Glutamatergic neuron (in vitro differentiated cells): Measurements from ENCODE around the gene KANSL1L. TPM values are rescaled to one million over a fixed set of nuclear protein-coding genes. Genes with fewer than 3 reads are reported as not detected.

ENCODE experiments used
- DNase-seq: peaks from one replicate; pipeline ENCODE4 v3.0.0; 2022
- H3K27ac Mint-ChIP-seq: one replicate; pipeline ENCODE4 v1.8.0; 2020; ENCODE audit warnings: mild to moderate bottlenecking, mixed read lengths, inconsistent platforms; ENCODE audit not compliant: unreplicated experiment
- H3K27me3 Mint-ChIP-seq: one replicate; pipeline ENCODE4 v1.8.0; 2020; ENCODE audit warnings: mild to moderate bottlenecking, moderate library complexity, mixed read lengths, inconsistent platforms; ENCODE audit not compliant: unreplicated experiment
- H3K36me3 Mint-ChIP-seq: one replicate; pipeline ENCODE4 v1.8.0; 2020; ENCODE audit warnings: mild to moderate bottlenecking, mixed read lengths, inconsistent platforms; ENCODE audit not compliant: unreplicated experiment
- H3K4me1 Mint-ChIP-seq: one replicate; pipeline ENCODE4 v1.8.0; 2020; ENCODE audit warnings: mild to moderate bottlenecking, low read depth, mixed read lengths, inconsistent platforms; ENCODE audit not compliant: unreplicated experiment
- H3K4me3 Mint-ChIP-seq: one replicate; pipeline ENCODE4 v1.8.0; 2020; ENCODE audit warnings: mild to moderate bottlenecking, mixed read lengths, inconsistent platforms; ENCODE audit not compliant: unreplicated experiment
- H3K9me3 Mint-ChIP-seq: one replicate; pipeline ENCODE4 v1.8.0; 2020; ENCODE audit warnings: mild to moderate bottlenecking, moderate library complexity, mixed read lengths, inconsistent platforms; ENCODE audit not compliant: unreplicated experiment
- CTCF ChIP-seq: fragments of 200-600 bp; sonication (generic); IDR thresholded peaks from one replicate; pipeline ENCODE4 v1.5.0; 2021; ENCODE audit not compliant: partially characterized antibody, unreplicated experiment
- total RNA-seq: library from RNA; stranded (reverse); fragmentation: NEBNext Ultra II Directional; extraction: Animal tissue kit (Norgen Biotek cat#: 25700); gene quantifications from one replicate; pipeline ENCODE4 v1.2.1, GENCODE V29; 2021; ENCODE audit not compliant: unreplicated experiment

Gene KANSL1L
- total RNA-seq, 1 donor from 2014 or later = 26.4 TPM

GRCh38 chr2:210022824-210023223, 148.4 kb downstream of the KANSL1L start:
- Mint-ChIP-seq H3K4me1 (no peaks in the 10 kb centered on the region), H3K36me3 (no peaks in the 10 kb centered on the region), H3K27ac (no peak overlapping the region), H3K4me3 (no peak overlapping the region), H3K27me3 (no peaks in the 10 kb centered on the region), H3K9me3 (no peaks in the 10 kb centered on the region)
- no peak for TF ChIP-seq CTCF
- DNase-seq = no peak

GRCh38 chr2:210020138-210020537, 151.1 kb downstream of the KANSL1L start:
- Mint-ChIP-seq H3K4me3 (no peak overlapping the region), H3K4me1 (no peaks in the 10 kb centered on the region), H3K27ac (no peak overlapping the region), H3K36me3 (no peaks in the 10 kb centered on the region), H3K27me3 (no peaks in the 10 kb centered on the region), H3K9me3 (no peaks in the 10 kb centered on the region)
- no peak for TF ChIP-seq CTCF
- DNase-seq = no peak

- no peak overlapping the region for H3K4me3 Mint-ChIP-seq
Measured at GRCh38 chr2:210009896-210010295, 161.3 kb downstream of the KANSL1L start.

GRCh38 chr2:210009126-210009525, 162.1 kb downstream of the KANSL1L start:
- peaks cover 2% of the 10 kb centered on the region for H3K27me3 Mint-ChIP-seq
- H3K36me3 Mint-ChIP-seq = no peaks in the 10 kb centered on the region
- no peak for TF ChIP-seq CTCF
- no peaks in the 10 kb centered on the region for H3K4me1 Mint-ChIP-seq
- no peak for DNase-seq
- H3K9me3 Mint-ChIP-seq = no peaks in the 10 kb centered on the region
- H3K4me3 Mint-ChIP-seq = no peak overlapping the region
- H3K27ac Mint-ChIP-seq = no peak overlapping the region

More at GRCh38 chr2:210009896-210010295, 161.3 kb downstream of the KANSL1L start:
- H3K9me3 Mint-ChIP-seq = no peaks in the 10 kb centered on the region
- no peak overlapping the region for H3K27ac Mint-ChIP-seq
- TF ChIP-seq CTCF = no peak
- peaks cover 2% of the 10 kb centered on the region for H3K27me3 Mint-ChIP-seq
- no peaks in the 10 kb centered on the region for H3K4me1 Mint-ChIP-seq
- DNase-seq = no peak
- H3K36me3 Mint-ChIP-seq = no peaks in the 10 kb centered on the region

- Mint-ChIP-seq H3K9me3 (no peaks in the 10 kb centered on the region), H3K4me1 (no peaks in the 10 kb centered on the region), H3K27me3 (peaks cover 2% of the 10 kb centered on the region), H3K4me3 (no peak overlapping the region), H3K36me3 (no peaks in the 10 kb centered on the region), H3K27ac (no peak overlapping the region)
- no peak for DNase-seq
- TF ChIP-seq CTCF = no peak
Measured at GRCh38 chr2:210007895-210008294, 163.3 kb downstream of the KANSL1L start.
